ENCODE measurements around the gene ITGA1. TPM values are rescaled to one million over a fixed set of nuclear protein-coding genes. Genes with fewer than 3 reads are reported as not detected.

ITGA1 gene
- polyA plus RNA-seq, 3 donors, result 0.33 to 0.89 (median 0.79) TPM

DNA sequence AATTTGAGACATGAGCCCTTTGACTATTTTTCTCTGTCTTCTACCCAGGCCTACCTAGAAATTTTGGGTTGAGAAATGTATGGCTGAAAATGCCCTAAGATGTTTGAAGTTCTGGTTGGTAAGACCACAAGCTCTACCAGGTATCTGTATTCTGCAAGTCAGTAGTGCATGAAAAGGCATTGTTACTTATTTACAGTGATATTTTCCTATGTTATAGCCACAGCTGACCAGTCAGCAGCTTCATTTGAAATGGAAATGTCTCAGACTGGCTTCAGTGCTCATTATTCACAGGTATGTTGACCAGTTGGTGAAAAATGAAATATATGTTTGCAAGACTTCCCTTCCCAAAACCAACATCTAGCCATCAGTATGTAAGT, 109.5 kb downstream of the ITGA1 start:
- Mint-ChIP-seq H3K4me3 (no peak overlapping the region), H3K9me3 (peaks cover 0 to 5% (median 0%) of the 10 kb centered on the region in 7 donors), H3K4me1 (no peaks in the 10 kb centered on the region), H3K36me3 (no peaks in the 10 kb centered on the region), H3K27me3 (ENCODE audit: low read depth in 3 of 3) (peaks cover 0 to under 1% (median 0%) of the 10 kb centered on the region in 3 donors), H3K27ac (no peak overlapping the region)
- no peaks in the 10 kb centered on the region for H3K4me1 ChIP-seq (ENCODE audit: control insufficient read depth in 1 of 2, insufficient read depth in 2 of 2, low read length in 2 of 2)
- no peaks in the 10 kb centered on the region for H4K20me1 ChIP-seq (ENCODE audit: insufficient read depth, low read length)
- TF ChIP-seq, protein P1, sequence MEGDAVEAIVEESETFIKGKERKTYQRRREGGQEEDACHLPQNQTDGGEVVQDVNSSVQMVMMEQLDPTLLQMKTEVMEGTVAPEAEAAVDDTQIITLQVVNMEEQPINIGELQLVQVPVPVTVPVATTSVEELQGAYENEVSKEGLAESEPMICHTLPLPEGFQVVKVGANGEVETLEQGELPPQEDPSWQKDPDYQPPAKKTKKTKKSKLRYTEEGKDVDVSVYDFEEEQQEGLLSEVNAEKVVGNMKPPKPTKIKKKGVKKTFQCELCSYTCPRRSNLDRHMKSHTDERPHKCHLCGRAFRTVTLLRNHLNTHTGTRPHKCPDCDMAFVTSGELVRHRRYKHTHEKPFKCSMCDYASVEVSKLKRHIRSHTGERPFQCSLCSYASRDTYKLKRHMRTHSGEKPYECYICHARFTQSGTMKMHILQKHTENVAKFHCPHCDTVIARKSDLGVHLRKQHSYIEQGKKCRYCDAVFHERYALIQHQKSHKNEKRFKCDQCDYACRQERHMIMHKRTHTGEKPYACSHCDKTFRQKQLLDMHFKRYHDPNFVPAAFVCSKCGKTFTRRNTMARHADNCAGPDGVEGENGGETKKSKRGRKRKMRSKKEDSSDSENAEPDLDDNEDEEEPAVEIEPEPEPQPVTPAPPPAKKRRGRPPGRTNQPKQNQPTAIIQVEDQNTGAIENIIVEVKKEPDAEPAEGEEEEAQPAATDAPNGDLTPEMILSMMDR (IDR thresholded peaks at IDR 0.05), result no peak
- H3K27ac ChIP-seq (ENCODE audit: low read depth in 1 of 2, low read length in 2 of 2), result no peak overlapping the region
- no peaks in the 10 kb centered on the region for H3K9me3 ChIP-seq (replicated peaks in 1 of 2; ENCODE audit: control insufficient read depth in 1 of 2, insufficient read depth in 1 of 2, low read length in 2 of 2)
- H3K79me2 ChIP-seq (ENCODE audit: insufficient read depth, low read length), result no peaks in the 10 kb centered on the region
- no peak overlapping the region for H3K4me2 ChIP-seq (replicated peaks; ENCODE audit: extremely low read depth, low read length, poor library complexity, severe bottlenecking)
- H3K36me3 ChIP-seq (replicated peaks in 1 of 2; ENCODE audit: control insufficient read depth in 1 of 2, insufficient read depth in 2 of 2, low read length in 2 of 2), result no peaks in the 10 kb centered on the region
- H3K4me3 ChIP-seq (replicated peaks in 1 of 3; ENCODE audit: low read depth in 2 of 3, low read length in 3 of 3), result no peak overlapping the region
- H3K27me3 ChIP-seq (ENCODE audit: control insufficient read depth in 2 of 2, insufficient read depth in 2 of 2, low read length in 2 of 2), result no peaks in the 10 kb centered on the region
- no peak overlapping the region for H3K9ac ChIP-seq (ENCODE audit: insufficient read depth, low read length, poor library complexity, severe bottlenecking)
- intact Hi-C loops (cut with micrococcal nuclease), result no loop called here
- DNase-seq, result no peak
- no peak overlapping the region for H2AFZ ChIP-seq (ENCODE audit: insufficient read depth, low read depth, low read length, poor library complexity, severe bottlenecking)

DNA sequence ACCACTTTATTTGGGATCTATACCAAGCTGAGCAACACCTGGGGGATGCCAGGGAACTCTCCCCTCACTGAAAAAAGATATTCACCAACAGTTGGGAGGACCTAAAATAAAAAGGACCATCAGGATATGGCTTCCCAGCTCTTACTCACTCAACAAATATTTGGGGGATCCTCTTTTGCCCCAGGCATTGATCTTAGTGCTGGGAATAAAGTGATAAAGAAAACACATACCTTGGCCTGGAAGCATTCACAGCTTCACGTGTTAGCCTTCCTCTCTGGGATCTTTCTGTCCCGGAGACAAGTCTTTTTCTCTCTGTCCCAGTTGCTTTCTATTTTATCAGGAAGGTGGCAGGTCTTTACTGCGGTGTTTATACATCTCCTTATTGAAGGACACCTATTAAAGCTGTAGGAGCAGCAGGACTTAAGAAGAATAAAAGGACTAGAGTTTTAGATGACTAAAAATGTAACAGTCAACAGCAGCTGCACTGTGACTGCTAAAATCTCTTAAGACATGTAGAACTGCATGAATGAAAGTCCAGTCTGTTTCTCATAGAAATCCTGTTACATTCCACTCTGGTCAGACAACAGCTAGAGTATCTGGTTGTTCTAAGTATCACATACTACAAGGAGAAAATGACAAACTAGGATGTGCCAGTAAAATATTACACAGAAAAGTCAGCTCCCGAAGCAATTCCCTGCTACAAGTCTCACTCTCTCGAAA, 111.4 kb downstream of the ITGA1 start:
- no peak overlapping the region for H3K27ac Mint-ChIP-seq
- H4K20me1 ChIP-seq (ENCODE audit: insufficient read depth, low read length), result no peaks in the 10 kb centered on the region
- DNase-seq, result no peak
- TF ChIP-seq, protein P1 (IDR thresholded peaks at IDR 0.05), result no peak
- H3K27me3 ChIP-seq (ENCODE audit: control insufficient read depth in 2 of 2, insufficient read depth in 2 of 2, low read length in 2 of 2), result no peaks in the 10 kb centered on the region
- no peak overlapping the region for H3K4me3 Mint-ChIP-seq
- H3K9ac ChIP-seq (ENCODE audit: insufficient read depth, low read length, poor library complexity, severe bottlenecking), result no peak overlapping the region
- H3K36me3 Mint-ChIP-seq, result no peaks in the 10 kb centered on the region
- H3K4me1 Mint-ChIP-seq, result no peaks in the 10 kb centered on the region
- WGBS (ENCODE audit: insufficient coverage), result 80% methylated on average over 1 of the region's 5 CpGs
- no peaks in the 10 kb centered on the region for H3K4me1 ChIP-seq (ENCODE audit: control insufficient read depth in 1 of 2, insufficient read depth in 2 of 2, low read length in 2 of 2)
- no peak overlapping the region for H3K4me2 ChIP-seq (replicated peaks; ENCODE audit: extremely low read depth, low read length, poor library complexity, severe bottlenecking)
- intact Hi-C loops (cut with micrococcal nuclease), result no loop called here
- H3K36me3 ChIP-seq (replicated peaks in 1 of 2; ENCODE audit: control insufficient read depth in 1 of 2, insufficient read depth in 2 of 2, low read length in 2 of 2), result no peaks in the 10 kb centered on the region
- H3K27ac ChIP-seq (ENCODE audit: low read depth in 1 of 2, low read length in 2 of 2), result no peak overlapping the region
- H3K9me3 ChIP-seq (replicated peaks in 1 of 2; ENCODE audit: control insufficient read depth in 1 of 2, insufficient read depth in 1 of 2, low read length in 2 of 2), result no peaks in the 10 kb centered on the region
- H3K27me3 Mint-ChIP-seq (ENCODE audit: low read depth in 3 of 3), result peaks cover 0 to 4% (median 0%) of the 10 kb centered on the region in 3 donors
- no peak overlapping the region for H3K4me3 ChIP-seq (replicated peaks in 1 of 3; ENCODE audit: low read depth in 2 of 3, low read length in 3 of 3)
- peaks cover 0 to 11% (median 0%) of the 10 kb centered on the region in 7 donors for H3K9me3 Mint-ChIP-seq
- no peak overlapping the region for H2AFZ ChIP-seq (ENCODE audit: insufficient read depth, low read depth, low read length, poor library complexity, severe bottlenecking)
- H3K79me2 ChIP-seq (ENCODE audit: insufficient read depth, low read length), result no peaks in the 10 kb centered on the region

Measured in CD14-positive monocyte (primary cell).